ENCODE data around the gene ENAM.

GRCh38 chr4:70671091-70671490 is 42.5 kb downstream of the ENAM start:
- TF ChIP-seq POLR2A (IDR thresholded peaks at IDR 0.05) (no peak), CTCF (IDR thresholded peaks at IDR 0.05) (no peak)
